MM.1S (cell line): Measurements from ENCODE around the gene CBX7.

Experiments
- DNase-seq: peaks from one replicate; pipeline ENCODE4 v3.0.0-alpha.2; 2015
- H2AFZ ChIP-seq: fragments of 300-600 bp; sonication (generic); 2 replicates; pipeline ENCODE4 v1.6.0; 2016; ENCODE audit warnings: antibody characterized with exemption, low read length
- H3F3A ChIP-seq: fragments of 300-600 bp; sonication (generic); 2 replicates; pipeline ENCODE4 v1.6.1; 2016; ENCODE audit warnings: mild to moderate bottlenecking, antibody characterized with exemption, low read length, moderate library complexity, mixed read lengths; ENCODE audit not compliant: insufficient read depth
- H3K27ac ChIP-seq: fragments of 300-600 bp; sonication (generic); 2 replicates; pipeline ENCODE4 v1.5.1; 2016; ENCODE audit warnings: mild to moderate bottlenecking, low read length
- H3K27me3 ChIP-seq: fragments of 300-600 bp; sonication (generic); replicated peaks from 2 replicates; pipeline ENCODE4 v1.6.0; 2016; ENCODE audit warnings: low read length; ENCODE audit not compliant: insufficient read depth
- H3K36me3 ChIP-seq: fragments of 300-600 bp; sonication (generic); replicated peaks from 2 replicates; pipeline ENCODE4 v1.6.1; 2016; ENCODE audit warnings: mild to moderate bottlenecking, low read length, mixed read lengths; ENCODE audit not compliant: insufficient read depth
- H3K4me1 ChIP-seq: fragments of 300-600 bp; sonication (generic); 2 replicates; pipeline ENCODE4 v1.6.1; 2016; ENCODE audit warnings: low read length, mixed read lengths
- H3K4me2 ChIP-seq: fragments of 300-600 bp; sonication (generic); 2 replicates; pipeline ENCODE4 v1.6.0; 2016; ENCODE audit warnings: low read depth, low read length
- H3K4me3 ChIP-seq: fragments of 300-600 bp; sonication (generic); 2 replicates; pipeline ENCODE4 v1.5.1; 2016; ENCODE audit warnings: low read length, mixed read lengths
- H3K79me2 ChIP-seq: fragments of 300-600 bp; sonication (generic); 2 replicates; pipeline ENCODE4 v1.6.1; 2016; ENCODE audit warnings: mixed run types, low read length, mixed read lengths
- H3K9ac ChIP-seq: fragments of 300-600 bp; sonication (generic); 2 replicates; pipeline ENCODE4 v1.6.1; 2016; ENCODE audit warnings: low read length, mixed read lengths
- H3K9me2 ChIP-seq: fragments of 300-600 bp; sonication (generic); replicated peaks from 2 replicates; pipeline ENCODE4 v1.6.1; 2016; ENCODE audit warnings: mild to moderate bottlenecking, low read length, mixed read lengths; ENCODE audit not compliant: insufficient read depth
- H3K9me3 ChIP-seq: fragments of 300-600 bp; sonication (generic); replicated peaks from 2 replicates; pipeline ENCODE4 v1.6.1; 2016; ENCODE audit warnings: mild to moderate bottlenecking, low read length, mixed read lengths; ENCODE audit not compliant: insufficient read depth
- H4K20me1 ChIP-seq: fragments of 300-600 bp; sonication (generic); 2 replicates; pipeline ENCODE4 v1.6.1; 2016; ENCODE audit warnings: mild to moderate bottlenecking, low read length, moderate library complexity, mixed read lengths; ENCODE audit not compliant: insufficient read depth
- EZH2 ChIP-seq: fragments of 300-600 bp; sonication (generic); optimal IDR thresholded peaks from 2 replicates; pipeline ENCODE3; 2017; ENCODE audit warnings: low read depth, mild to moderate bottlenecking, antibody characterized with exemption, low read length, mixed read lengths
- EZH2phosphoT487 ChIP-seq: fragments of 300-600 bp; sonication (generic); IDR thresholded peaks from 2 replicates; pipeline ENCODE4 v1.6.1; 2018; ENCODE audit warnings: antibody characterized with exemption, low read length
- TF ChIP-seq, protein P1 (sequence below): fragments of 300-600 bp; sonication (generic); IDR thresholded peaks from 2 replicates; pipeline ENCODE4 v1.5.1; 2016; ENCODE audit warnings: antibody characterized with exemption, low read length, mixed read lengths

Gene CBX7

GRCh38 chr22:39114112-39114511 is 38.4 kb downstream of the CBX7 start:
- H3K9ac ChIP-seq, result peak overlapping the region; percentile 23; the same call in 1 of the 2 replicates
- H4K20me1 ChIP-seq, result no peaks in the 10 kb centered on the region
- peak overlapping the region; percentile 55; the same call in 1 of the 2 replicates for H2AFZ ChIP-seq
- H3F3A ChIP-seq, result peaks cover 35% of the 10 kb centered on the region
- H3K27ac ChIP-seq, result peak overlapping the region; percentile 81
- H3K9me2 ChIP-seq, result no peaks in the 10 kb centered on the region
- no peaks in the 10 kb centered on the region for H3K79me2 ChIP-seq
- peak overlapping the region; percentile 28; the same call in 1 of the 2 replicates for H3K4me3 ChIP-seq
- TF ChIP-seq EZH2phosphoT487 (no peak), EZH2 (no peak)
- TF ChIP-seq, protein P1, sequence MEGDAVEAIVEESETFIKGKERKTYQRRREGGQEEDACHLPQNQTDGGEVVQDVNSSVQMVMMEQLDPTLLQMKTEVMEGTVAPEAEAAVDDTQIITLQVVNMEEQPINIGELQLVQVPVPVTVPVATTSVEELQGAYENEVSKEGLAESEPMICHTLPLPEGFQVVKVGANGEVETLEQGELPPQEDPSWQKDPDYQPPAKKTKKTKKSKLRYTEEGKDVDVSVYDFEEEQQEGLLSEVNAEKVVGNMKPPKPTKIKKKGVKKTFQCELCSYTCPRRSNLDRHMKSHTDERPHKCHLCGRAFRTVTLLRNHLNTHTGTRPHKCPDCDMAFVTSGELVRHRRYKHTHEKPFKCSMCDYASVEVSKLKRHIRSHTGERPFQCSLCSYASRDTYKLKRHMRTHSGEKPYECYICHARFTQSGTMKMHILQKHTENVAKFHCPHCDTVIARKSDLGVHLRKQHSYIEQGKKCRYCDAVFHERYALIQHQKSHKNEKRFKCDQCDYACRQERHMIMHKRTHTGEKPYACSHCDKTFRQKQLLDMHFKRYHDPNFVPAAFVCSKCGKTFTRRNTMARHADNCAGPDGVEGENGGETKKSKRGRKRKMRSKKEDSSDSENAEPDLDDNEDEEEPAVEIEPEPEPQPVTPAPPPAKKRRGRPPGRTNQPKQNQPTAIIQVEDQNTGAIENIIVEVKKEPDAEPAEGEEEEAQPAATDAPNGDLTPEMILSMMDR, result no peak
- H3K4me1 ChIP-seq, result peaks cover 51% of the 10 kb centered on the region
- no peaks in the 10 kb centered on the region for H3K27me3 ChIP-seq
- no peak for DNase-seq
- no peaks in the 10 kb centered on the region for H3K36me3 ChIP-seq
- H3K9me3 ChIP-seq, result no peaks in the 10 kb centered on the region
- H3K4me2 ChIP-seq, result peak overlapping the region; percentile 88

GRCh38 chr22:39110631-39111561 is 41.6 kb downstream of the CBX7 start:
- TF ChIP-seq EZH2phosphoT487 (no peak), EZH2 (no peak)
- TF ChIP-seq, protein P1, result no peak
- Histone ChIP-seq H3K4me2 (no peak overlapping the region), H3K4me3 (no peak overlapping the region)

DNA sequence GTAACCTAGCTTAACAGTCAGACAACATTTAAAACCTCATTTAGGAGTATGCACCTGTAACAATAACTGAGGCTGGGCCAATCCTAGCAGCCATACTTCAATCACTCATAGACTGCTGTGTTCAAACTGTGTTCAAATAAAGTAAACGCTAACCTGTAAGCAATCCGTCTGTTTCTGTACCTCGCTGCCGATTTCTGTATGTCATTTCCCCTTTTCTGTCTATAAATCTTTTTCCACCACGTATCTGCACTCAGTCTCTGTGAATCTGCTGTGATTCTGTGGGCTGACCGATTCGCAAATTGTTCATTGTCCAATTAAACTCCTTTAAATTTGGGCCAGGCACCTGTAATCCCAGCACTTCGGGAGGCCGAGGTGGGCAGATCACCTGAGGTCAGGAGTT is 43.1 kb downstream of the CBX7 start:
- no peaks in the 10 kb centered on the region for H3K9me3 ChIP-seq

More at GRCh38 chr22:39110631-39111561, 41.6 kb downstream of the CBX7 start:
- no peaks in the 10 kb centered on the region for H3K36me3 ChIP-seq
- H3K9me2 ChIP-seq, result no peaks in the 10 kb centered on the region
- no peaks in the 10 kb centered on the region for H3K27me3 ChIP-seq
- peaks cover 31% of the 10 kb centered on the region for H3F3A ChIP-seq
- H3K27ac ChIP-seq, result 0 out of 2 replicates have a peak overlapping the region, but pooled peaks have one; percentile 8
- H3K9me3 ChIP-seq, result no peaks in the 10 kb centered on the region
- no peaks in the 10 kb centered on the region for H3K79me2 ChIP-seq
- peaks cover 32% of the 10 kb centered on the region for H3K4me1 ChIP-seq
- H4K20me1 ChIP-seq, result no peaks in the 10 kb centered on the region
- no peak overlapping the region for H3K9ac ChIP-seq
- no peak overlapping the region for H2AFZ ChIP-seq
- no peak for DNase-seq

More for the DNA sequence above, 43.1 kb downstream of the CBX7 start:
- Histone ChIP-seq H3K36me3 (no peaks in the 10 kb centered on the region), H3K9ac (no peak overlapping the region), H3K9me2 (no peaks in the 10 kb centered on the region), H3F3A (peaks cover 16% of the 10 kb centered on the region), H2AFZ (no peak overlapping the region), H3K27ac (no peak overlapping the region), H3K27me3 (no peaks in the 10 kb centered on the region), H4K20me1 (no peaks in the 10 kb centered on the region), H3K4me3 (no peak overlapping the region), H3K4me1 (peaks cover 19% of the 10 kb centered on the region), H3K4me2 (no peak overlapping the region), H3K79me2 (no peaks in the 10 kb centered on the region)
- TF ChIP-seq EZH2phosphoT487 (no peak), EZH2 (no peak)
- TF ChIP-seq, protein P1, result no peak
- no peak for DNase-seq
